Ovary (tissue), 3 donors: Measurements from ENCODE around the gene SNX5.

Experiments
- EP300 ChIP-seq: sonication (generic); formaldehyde crosslinking; IDR thresholded peaks from one replicate; pipeline ENCODE4 v1.6.1; 2017; ENCODE audit warnings: antibody characterized with exemption
- POLR2A ChIP-seq: fragments of 450-650 bp; IDR thresholded peaks from one replicate; pipeline ENCODE4 v1.6.1; 2017; ENCODE audit warnings: antibody characterized with exemption, mild to moderate bottlenecking, moderate library complexity
- TF ChIP-seq, protein P1 (sequence below), 3 donors: fragments of 450-650 bp in 2 of 3; fragments of 200-600 bp in 1 of 3; IDR thresholded peaks; one replicate each; pipeline versions ENCODE4 v1.5.1 to v1.8.0; 2016 to 2022; ENCODE audit warnings: antibody characterized with exemption in 3 of 3, mild to moderate bottlenecking in 1 of 3
- donor health status: DM: no; HTN: no; CAD: no.

DNA sequence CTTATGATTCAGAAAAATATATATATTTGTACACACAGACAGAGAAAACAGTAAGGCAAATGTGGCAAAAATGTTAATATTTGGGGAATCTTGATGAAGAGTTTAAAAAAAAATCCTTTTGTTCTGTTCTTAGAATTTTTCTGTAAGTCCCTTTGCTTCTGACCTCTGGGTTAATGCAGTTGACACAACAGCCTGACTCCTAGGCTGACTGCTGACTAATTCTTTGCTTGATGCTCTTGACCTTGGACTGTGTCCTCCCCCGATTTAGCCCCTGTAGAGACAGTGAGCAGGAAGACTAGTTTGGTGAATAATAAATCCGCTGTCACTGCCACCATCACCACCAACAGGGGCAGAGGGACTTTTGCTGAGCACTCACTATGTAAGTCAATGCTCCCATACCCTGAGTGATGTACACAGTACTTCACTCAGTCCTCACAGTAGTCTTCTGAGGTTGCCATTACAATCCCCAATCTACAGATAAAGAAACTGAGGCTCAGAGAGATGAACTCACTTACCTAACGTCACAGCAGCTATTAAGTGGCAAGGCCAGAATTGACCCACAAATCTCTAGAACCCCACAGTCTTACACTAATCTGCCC is 71.7 kb downstream of the SNX5 start:
- TF ChIP-seq, protein P1, sequence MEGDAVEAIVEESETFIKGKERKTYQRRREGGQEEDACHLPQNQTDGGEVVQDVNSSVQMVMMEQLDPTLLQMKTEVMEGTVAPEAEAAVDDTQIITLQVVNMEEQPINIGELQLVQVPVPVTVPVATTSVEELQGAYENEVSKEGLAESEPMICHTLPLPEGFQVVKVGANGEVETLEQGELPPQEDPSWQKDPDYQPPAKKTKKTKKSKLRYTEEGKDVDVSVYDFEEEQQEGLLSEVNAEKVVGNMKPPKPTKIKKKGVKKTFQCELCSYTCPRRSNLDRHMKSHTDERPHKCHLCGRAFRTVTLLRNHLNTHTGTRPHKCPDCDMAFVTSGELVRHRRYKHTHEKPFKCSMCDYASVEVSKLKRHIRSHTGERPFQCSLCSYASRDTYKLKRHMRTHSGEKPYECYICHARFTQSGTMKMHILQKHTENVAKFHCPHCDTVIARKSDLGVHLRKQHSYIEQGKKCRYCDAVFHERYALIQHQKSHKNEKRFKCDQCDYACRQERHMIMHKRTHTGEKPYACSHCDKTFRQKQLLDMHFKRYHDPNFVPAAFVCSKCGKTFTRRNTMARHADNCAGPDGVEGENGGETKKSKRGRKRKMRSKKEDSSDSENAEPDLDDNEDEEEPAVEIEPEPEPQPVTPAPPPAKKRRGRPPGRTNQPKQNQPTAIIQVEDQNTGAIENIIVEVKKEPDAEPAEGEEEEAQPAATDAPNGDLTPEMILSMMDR (IDR thresholded peaks at IDR 0.05) = no peak
- no peak for TF ChIP-seq POLR2A
- TF ChIP-seq EP300 = no peak
